Astrocyte (in vitro differentiated cells and primary cell): ENCODE data around the gene RTN4. TPM values are rescaled to one million over a fixed set of nuclear protein-coding genes. Genes with fewer than 3 reads are reported as not detected.

Experiments
- total RNA-seq: library from RNA; stranded (reverse); gene quantifications from 2 replicates; pipeline ENCODE4 v1.2.1, GENCODE V29; 2021

The RTN4 gene
- total RNA-seq, 1 donor from 2014 or later: 541 TPM

Other genes with a start within 250 kb of the RTN4 start
- 16.5 and 17.5 TPM in 2 replicates for gene CLHC1, start 181.8 kb upstream of the RTN4 start, total RNA-seq
- gene RPS27A, start 182.2 kb upstream of the RTN4 start, total RNA-seq: 746 and 840 TPM in 2 replicates
- gene MTIF2, start 218.8 kb upstream of the RTN4 start, total RNA-seq: 23.1 and 25.2 TPM in 2 replicates